HG03025 (cell line): Measurements from ENCODE around the gene ZDHHC14.

Experiments
- ATAC-seq: cut with Tn5 transposase; IDR thresholded peaks from one replicate; pipeline ENCODE4 v1.9.1; 2021; ENCODE audit warnings: mild to moderate bottlenecking, moderate library complexity; ENCODE audit not compliant: unreplicated experiment, low FRiP score

The ZDHHC14 gene

DNA sequence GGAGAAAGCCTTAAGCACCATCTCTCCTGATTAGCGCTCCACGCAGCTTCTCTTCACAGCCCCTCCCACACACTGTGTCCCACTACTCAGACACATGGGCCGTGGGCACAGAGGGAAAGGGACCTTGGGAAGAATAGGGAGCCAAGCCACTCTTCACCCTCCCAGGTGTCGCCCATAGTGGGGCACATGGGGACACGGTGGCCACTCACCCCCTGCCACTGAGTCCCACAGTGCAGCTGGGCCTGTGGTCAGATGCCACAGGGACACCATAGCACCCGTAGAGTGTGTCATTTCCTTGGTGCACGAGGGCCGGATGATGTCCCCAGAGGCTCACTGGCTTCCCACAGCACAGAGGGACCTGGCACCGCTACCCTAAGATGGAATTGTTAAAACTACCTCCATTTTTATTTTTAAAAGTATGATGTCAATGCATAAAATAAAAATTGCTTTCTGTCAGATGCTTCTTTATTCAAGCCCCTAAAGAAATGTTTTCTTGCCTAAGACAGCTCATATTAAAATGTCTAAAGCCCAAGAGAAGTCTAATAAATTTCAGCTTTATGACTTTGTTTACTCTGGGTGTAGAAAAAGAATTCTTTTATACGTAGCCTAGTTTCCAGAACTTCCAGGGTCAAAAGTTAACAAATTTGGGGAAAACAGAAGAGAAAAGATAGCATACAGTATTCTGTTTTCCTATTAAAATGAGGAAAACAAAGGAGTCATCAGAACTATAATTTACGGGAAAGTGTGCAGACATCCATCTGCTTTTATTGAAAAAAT lies 251.0 kb downstream of the ZDHHC14 start:
- ATAC-seq = no peak

DNA sequence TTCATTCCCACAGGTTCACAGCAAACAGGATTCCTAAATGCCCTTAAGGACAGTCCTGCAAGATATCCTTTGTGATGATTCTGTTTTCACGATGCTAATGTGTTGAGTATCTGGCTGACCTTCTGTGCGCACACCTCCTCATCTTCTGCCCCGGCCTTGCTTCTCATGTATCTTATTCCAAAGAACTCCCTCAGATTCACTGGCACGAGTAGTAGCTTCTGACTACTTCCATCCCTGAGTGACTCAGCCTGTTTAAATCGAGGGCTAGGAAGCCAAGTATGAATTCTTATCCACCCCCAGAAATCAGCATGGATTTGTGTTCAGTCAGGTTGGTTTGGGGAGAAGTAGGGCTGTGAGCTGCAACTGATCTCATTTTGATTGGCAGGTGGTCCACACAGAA lies 251.8 kb downstream of the ZDHHC14 start:
- no peak for ATAC-seq

DNA sequence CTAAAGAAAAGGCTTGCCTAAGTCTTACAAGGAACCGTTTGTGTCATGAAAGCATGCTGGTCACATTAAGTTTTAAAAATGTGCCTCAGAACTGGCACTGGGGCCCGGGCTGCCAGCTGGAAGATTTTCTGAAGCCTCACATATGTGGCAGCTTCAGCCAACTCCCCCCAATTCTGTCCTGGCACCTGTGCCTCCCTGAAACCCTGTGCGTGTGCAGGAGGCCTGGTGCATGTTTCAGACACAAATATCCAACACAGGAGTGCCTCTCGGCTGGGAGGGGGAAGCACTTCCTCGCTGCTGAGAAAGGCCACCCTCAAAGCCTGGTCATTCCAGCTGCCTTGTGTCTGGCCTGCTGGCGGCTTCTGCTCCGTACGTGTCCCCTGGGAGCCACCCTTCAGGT lies 253.6 kb downstream of the ZDHHC14 start:
- ATAC-seq = no peak

DNA sequence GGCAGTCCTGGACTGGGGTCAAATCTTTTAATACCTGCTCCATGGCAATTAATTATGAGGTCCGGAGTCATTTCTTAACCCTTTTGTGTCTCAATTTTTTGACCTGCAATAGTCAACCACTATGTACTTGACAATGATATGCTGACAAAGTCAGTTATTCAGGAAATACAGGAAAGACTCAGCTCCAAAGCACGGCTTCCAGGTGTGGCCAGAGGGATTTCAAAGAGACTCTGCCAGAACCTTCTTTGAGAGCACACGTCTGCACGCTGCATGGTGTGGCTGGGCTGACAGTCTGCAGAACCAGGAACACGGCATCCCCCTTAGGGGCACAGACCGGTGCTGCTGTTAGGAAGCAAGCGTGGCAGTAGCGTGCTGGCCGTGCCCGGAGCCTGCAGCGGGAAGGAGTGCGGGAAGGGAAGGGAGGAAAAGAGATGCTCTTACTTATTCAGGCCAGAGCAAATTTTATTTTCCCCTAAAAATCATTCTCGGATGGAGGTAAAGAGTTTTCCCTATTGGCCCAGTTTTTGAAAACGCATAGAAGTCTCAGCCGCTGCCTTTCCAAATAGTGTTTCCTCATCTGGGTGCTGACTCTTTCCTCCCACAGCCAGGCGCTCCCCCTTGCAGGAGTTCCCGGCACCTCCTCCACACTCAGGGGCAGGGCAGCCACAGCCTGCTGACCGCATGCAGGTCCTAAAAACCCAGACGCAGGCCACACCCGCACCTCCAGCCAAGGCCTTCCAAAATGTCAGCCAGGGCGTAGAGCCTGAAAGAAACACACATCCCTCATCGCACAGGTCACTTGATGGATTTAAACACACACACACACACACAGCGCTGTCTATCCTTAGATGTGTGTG lies 254.6 kb downstream of the ZDHHC14 start:
- no peak for ATAC-seq

DNA sequence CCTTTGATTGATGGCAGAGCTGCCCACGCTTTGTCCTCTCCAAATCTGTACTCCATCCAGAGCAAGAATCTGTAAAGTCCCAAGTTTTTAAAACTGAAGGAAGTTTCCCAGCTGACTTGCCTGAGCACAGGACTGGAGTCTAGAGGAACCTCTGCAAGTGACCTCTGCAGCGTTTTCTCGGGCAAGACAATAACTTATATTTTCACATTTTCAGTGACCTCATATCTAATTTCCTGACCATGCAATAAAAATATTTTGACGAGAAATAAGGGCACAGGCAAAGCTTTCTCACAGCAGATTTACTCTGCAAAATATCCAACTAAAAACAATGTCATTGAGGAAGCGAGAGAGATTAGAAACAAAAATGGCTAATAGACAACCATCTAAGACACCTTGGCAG lies 256.5 kb downstream of the ZDHHC14 start:
- ATAC-seq = no peak

DNA sequence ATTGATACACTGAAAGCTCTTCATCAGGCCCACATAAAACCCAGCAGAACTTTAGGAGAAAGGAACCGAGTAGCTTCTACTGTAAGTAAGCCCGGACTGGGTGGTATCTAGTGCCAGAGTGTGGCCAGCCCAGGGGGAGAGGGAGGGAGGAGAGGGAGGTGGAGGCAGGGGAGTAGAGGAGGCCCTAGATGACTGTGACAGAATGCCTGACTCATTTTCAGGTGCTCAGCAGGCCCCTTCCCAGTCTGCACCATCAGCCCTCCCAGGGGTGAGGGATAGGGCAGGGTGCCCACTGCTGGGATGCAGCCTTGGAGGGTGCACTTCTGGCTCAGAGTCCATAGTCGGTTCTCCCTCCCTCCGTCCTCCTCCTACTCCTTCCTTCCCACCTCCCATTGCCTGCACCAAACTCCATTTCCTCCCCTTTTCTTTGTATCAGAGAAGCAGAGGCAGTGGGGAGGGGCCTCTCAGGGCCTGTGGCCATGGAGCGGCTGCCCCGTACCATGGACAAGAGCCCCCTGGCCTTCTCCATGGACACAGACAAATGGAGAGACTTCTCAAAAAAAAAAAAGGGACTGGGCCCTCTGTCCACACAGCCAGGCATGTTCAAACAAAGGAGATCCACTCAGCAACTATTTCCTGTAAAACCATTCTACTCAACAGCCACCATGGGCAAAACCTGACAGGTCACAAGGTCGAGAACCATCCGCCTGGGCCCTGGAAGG lies 257.1 kb downstream of the ZDHHC14 start:
- ATAC-seq = no peak

DNA sequence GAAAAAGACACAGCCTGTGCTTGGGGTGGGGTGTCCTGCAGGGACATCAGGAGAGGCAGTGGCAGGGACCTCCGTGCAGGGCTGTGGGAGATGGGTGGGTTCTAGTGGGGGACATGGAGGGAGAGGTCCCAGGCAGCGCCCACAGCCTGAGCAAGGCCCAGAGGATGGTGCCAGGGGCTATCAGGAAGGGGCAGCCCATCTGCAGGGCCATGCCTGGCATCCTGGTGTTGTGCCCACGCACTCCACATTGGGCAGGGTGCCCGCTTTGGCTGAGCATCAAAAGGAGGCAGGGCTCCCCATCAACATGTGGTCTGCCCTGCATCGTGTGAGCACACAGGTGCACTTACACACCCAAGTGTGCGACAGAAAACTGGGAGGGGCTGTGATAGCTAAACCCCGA lies 257.8 kb downstream of the ZDHHC14 start:
- no peak for ATAC-seq

DNA sequence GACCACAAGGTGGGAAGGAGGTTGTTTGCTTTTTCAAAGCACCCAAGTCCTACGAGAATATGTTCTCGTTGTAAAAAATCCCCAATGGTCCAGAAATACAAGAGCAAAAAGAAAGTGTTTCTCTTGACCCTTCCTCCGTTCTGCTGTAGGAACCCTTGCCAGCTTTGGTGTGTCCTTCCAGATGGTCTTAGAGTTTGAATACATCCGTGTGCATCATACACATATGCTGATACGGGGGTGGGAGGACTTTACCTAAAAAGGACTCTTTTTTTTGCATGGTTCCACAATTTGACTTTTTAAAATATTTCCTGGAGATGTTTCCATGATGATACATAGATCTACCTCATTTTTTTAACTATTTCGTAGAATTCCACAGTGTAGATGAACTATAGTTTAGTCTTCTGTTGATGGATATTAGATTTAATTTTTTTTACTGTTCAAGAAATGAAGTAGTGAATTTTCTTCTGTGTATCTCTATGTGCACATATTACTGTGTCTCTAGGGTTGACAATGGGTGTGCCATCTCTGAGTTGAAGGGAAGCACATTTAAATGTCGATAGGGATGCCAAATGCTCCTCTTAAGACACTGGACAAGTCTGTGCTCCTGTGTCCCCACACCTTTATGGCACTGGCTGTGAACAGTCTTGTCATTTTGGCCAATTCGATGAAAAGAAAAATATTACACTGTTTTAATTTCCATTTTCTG lies 259.9 kb downstream of the ZDHHC14 start:
- ATAC-seq = no peak

DNA sequence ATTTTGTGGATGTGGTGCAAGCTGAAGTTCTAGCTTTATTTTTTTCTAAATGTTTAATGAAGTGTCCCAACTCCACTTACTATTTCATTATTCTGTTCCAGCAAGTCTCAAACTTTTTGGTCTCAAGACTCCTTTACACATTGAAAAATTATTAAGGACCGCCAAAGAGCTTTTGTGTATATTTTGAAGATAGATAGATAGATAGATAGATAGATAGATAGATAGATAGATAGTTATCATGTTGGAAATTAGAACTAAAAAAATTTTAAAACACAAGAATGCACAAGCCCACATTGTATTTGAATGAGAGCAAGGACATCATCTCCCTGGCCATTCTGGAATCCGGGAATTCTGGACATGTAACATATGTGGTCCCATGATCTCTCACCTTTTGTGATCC lies 260.8 kb downstream of the ZDHHC14 start:
- no peak for ATAC-seq

DNA sequence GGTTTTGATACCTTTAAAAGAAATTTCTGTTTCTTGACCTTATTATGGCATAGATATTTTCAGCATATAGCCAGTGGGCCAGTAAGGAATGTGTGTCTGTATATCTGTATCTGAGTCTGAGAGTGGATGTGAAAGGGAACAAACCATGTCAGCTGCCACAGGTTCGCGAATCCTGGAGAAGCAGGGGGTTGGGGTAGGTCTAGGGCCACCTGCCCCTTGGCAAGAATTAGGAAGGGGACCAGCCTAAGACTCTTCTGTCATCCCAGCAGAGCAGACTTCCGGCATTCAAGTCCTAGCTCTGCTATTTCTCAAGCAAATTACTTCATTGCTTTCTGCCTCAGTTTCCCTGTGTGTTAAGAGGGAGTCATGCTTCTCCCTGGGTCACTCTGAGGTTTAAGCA lies 261.7 kb downstream of the ZDHHC14 start:
- no peak for ATAC-seq

DNA sequence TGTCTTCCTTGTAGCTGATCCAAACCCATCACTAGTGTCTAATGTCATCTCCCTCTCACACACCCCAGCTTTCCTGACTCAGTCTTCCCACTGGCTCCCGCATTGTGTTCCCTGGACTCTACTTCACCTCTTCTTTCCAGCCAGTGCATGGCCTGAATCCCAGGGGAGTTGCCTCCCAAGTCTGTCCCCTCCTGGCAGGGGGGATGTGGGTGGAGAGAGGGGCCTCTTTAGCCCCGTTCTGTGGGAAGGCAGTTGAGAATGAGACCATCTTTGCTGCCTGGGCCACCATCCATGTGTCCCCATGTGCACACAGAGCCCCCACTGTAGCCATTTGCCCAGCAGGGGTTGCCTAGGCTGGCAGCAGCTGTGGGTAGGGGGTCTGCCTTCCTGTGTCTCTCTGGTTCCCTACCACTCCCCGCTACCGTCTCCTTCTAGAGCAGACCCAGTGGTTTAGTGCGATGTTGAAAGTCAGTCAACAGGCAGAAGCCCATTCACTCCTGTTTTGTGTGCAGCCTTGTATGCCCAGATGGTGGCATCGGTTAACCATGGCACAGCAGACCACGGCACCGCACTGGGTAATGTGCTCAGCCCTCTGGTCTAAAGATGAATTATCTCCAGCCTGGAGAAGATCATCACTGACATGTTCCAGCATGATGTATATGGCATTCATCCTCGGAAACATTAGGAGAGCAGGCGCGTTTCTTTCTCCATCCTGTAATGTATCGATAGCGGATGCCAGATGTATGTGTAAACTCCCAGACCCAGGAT lies 263.2 kb downstream of the ZDHHC14 start:
- no peak for ATAC-seq

DNA sequence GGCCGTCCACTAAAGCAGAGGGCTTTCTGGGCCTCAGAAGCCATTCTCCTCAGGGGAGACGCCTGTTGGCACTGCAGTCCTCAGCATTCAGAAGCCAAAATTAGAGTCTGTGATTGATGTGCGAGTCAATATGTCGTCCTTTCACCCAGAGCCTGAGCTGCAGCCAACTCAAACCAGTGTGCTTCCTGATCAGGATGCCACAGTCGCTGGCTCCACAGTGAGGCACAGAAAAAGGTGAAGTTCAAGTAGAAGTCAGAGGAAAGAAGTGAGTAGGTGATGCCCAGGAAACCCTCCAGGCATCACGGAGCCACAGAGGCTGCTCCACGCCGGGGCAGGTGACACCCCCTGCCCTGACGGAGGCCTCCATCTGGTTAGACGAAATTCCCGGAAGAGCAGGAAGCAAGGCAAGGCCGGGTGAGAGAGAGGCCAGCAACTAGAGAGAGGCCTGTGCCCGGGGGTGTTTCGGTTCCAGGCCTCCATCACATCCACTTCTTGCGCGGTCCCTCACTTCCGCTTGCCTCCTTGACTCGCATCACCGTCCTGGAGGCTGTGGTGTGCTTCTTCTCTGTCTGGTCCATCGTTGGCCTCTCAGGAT lies 264.3 kb downstream of the ZDHHC14 start:
- no peak for ATAC-seq

DNA sequence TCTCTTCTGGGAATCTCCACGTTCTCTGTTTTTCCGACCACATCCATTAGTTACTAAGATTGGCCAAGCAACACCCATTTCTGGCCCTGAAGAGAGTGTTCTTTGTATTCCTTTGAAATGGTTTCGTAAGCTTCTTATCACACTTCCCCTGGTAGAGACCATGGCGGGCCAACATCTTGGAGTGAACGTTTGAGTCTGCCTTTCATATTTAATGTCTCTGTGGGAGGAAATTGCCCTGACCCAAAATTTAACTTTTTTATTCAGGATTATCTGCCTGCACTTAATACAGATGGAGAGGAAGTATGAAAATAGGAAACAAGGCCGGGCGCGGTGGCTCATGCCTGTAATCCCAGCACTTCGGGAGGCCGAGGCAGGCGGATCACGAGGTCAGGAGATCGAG lies 265.0 kb downstream of the ZDHHC14 start:
- no peak for ATAC-seq

DNA sequence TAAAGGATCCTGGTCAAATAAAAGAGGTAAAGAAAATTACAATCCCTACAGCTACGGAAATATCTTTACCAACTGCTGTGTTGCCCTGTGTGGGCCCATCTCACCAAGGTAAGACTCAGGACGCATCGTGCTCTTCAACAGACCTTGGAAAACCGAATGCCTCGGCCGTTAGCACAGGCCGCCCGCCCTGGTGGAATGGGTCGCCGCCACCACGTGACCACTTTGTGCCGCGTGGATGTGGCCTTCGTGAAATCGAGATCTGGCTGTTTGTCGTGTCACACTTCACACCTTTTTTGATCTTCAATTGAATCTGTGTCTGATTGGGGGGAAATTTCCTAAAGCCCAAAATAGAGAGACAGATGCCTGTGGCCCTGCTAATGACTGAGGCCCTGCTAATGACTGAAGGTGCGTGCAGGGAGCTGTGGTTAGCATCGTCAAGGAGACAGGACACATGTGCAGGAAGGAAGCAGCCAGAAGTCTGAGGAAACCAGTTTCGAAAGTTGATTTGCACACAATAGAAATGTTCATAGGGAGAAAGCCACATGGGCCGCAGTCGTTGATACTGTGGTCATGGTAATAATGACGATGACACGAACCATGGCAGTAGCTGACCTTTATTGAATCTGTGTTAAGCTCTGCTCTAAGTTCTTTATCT lies 266.4 kb downstream of the ZDHHC14 start:
- ATAC-seq = no peak

DNA sequence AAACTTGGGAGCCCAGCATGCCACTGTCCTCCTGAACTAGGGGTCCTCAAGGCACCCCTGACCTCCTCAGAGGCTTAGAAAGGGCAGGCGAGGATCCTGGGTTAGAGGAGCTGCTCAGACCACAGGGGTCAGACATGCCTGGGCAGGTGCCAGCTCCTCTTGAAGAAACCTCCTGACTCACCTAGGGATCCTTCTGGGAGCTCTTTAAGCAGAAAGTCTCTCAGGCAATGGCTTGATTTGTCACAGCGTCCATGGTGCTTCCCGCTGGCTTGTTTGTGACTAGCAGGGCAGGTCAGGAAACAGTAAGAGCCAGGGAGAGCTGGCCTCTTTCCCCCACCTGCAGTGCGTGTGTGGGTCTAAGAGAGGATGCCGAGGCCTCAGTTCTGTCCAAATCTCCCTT lies 267.6 kb downstream of the ZDHHC14 start:
- ATAC-seq = no peak

DNA sequence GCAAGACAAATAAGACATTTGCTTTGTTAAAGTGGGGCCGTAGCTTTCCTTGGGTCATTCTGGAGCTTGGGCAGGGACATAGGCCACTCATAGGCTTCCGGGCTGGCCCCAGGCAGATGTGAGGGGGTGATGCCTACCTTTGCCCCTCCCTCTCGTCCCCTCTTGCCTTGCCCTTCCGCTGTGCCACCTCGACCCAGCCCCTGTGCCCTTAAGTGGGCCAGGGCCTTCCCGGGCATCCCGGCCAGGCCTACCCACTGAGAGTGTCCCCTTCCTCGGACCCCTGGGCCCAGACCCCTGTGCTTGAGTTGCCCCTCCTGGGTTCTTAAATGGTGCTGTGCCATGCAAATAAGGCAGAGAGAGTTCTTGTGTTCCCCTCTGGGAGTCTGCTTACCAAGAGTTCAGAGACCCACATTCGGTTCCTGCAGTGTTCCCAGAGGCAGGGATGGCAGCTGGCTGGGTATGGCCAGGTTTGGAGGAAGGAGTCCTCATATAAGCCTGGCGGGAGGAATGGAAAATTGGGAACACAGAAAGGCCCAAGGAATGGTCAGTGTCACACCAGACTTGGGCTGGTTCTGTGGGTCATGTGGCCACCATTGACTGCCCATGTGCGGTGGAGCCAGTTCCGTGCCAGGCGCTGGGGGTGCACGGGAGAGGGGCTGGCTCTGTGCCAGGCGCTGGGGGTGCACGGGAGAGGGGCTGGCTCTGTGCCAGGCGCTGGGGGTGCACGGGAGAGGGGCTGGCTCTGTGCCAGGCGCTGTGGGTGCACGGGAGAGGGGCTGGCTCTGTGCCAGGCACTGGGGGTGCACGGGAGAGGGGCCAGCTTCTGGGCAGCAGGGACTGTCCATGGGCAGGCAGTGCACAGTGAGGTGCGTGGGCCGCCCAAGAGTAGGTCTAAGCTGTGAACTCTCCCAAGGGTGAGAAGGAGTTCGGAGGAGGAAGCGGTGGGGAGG lies 268.6 kb downstream of the ZDHHC14 start:
- no peak for ATAC-seq

DNA sequence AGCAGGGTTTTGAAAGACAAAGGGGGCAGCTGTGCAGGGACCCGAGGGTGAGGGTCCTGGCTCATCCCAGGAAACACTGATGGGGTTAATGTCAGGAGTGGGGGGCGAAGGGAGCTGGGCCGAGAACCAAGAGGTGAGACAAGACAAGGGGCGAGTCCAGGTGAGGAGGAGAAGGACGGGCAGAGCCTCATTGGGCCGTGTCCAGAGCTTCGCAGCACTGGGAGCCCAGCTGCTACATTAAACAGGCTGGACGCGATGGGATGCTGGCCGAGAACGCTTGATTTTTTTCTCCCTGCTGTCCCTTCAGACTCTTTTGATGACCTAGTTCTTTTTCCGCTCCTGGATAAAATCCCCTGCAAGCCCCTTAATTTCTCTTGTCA lies 269.3 kb downstream of the ZDHHC14 start:
- ATAC-seq = no peak

DNA sequence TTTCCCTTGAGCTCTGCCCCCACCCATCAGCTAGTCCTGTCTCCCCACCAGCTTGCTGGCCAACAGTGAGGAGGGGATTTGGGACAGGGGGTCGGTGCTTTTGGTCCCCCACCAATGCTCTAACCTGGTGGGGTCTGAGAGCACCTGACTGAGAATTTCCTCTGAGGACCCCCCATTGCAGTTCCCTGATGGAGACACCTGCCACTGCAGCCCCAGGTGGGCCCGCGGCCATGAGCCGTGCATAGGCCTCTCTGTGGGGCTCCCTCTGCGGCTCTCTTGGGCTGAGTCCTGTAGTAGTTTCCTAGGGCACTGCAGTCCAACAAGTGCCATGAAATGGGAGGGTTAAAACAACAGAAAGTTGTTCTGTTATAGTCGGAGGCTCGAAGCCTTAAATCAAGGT lies 269.8 kb downstream of the ZDHHC14 start:
- ATAC-seq = no peak
